Left ventricle myocardium inferior (tissue), 1 donor: Measurements from ENCODE around the gene GRIK5. TPM values are rescaled to one million over a fixed set of nuclear protein-coding genes. Genes with fewer than 3 reads are reported as not detected.

Experiments
- DNase-seq: peaks from one replicate; pipeline ENCODE4 v3.0.0-alpha.2; 2020
- H3K27ac ChIP-seq: fragments of 200-600 bp; replicated peaks from 2 replicates; pipeline ENCODE4 v1.8.0; 2021
- H3K27me3 ChIP-seq: fragments of 200-600 bp; 2 replicates; pipeline ENCODE4 v1.8.0; 2021; ENCODE audit warnings: low read depth
- H3K36me3 ChIP-seq: fragments of 200-600 bp; 2 replicates; pipeline ENCODE4 v1.8.0; 2021
- H3K4me1 ChIP-seq: fragments of 200-600 bp; 2 replicates; pipeline ENCODE4 v1.8.0; 2021
- H3K4me3 ChIP-seq: fragments of 200-600 bp; 2 replicates; pipeline ENCODE4 v1.8.0; 2021; ENCODE audit warnings: mild to moderate bottlenecking, moderate library complexity
- H3K9me3 ChIP-seq: fragments of 200-600 bp; replicated peaks from 2 replicates; pipeline ENCODE4 v1.8.0; 2021
- CTCF ChIP-seq: fragments of 200-600 bp; IDR thresholded peaks from 2 replicates; pipeline ENCODE4 v1.8.0; 2021; ENCODE audit warnings: antibody characterized with exemption, mild to moderate bottlenecking, borderline replicate concordance
- intact Hi-C: fragments of 100-400 bp; cut with micrococcal nuclease; formaldehyde crosslinking; loops from one replicate; pipeline ENCODE4 v1.11.0; 2022
- total RNA-seq: library from RNA; stranded (reverse); fragmentation: NEBNext Ultra II Directional; extraction: Animal tissue kit (Norgen Biotek cat#: 25700); gene quantifications from one replicate; pipeline ENCODE4 v1.2.1, GENCODE V29; 2021
- donor health status: DM: no; HTN: yes; CAD: no; lungs with severe emphysema.

The GRIK5 gene
- total RNA-seq, 1 donor from 2014 or later = 2.1 TPM

GRCh38 chr19:42079886-42080763 lies 10.1 kb upstream of the GRIK5 start:
- intact Hi-C loops = no loop called here
- peaks cover 38% of the 10 kb centered on the region for H3K36me3 ChIP-seq

GRCh38 chr19:42079276-42079669 lies 9.3 kb upstream of the GRIK5 start:
- intact Hi-C loops = no loop called here

More at GRCh38 chr19:42079886-42080763, 10.1 kb upstream of the GRIK5 start:
- no peak overlapping the region for H3K27ac ChIP-seq
- DNase-seq = no peak
- no peaks in the 10 kb centered on the region for H3K9me3 ChIP-seq
- peaks cover 35% of the 10 kb centered on the region for H3K4me1 ChIP-seq
- no peaks in the 10 kb centered on the region for H3K27me3 ChIP-seq
- TF ChIP-seq CTCF = no peak
- no peak overlapping the region for H3K4me3 ChIP-seq

GRCh38 chr19:42078538-42079275 lies 8.7 kb upstream of the GRIK5 start:
- H3K27me3 ChIP-seq = no peaks in the 10 kb centered on the region
- H3K4me3 ChIP-seq = no peak overlapping the region
- intact Hi-C loops = no loop called here
- peaks cover 38% of the 10 kb centered on the region for H3K36me3 ChIP-seq
- TF ChIP-seq CTCF = no peak
- peaks cover 41% of the 10 kb centered on the region for H3K4me1 ChIP-seq
- no peak for DNase-seq
- H3K9me3 ChIP-seq = no peaks in the 10 kb centered on the region
- no peak overlapping the region for H3K27ac ChIP-seq

More at GRCh38 chr19:42079276-42079669, 9.3 kb upstream of the GRIK5 start:
- peaks cover 41% of the 10 kb centered on the region for H3K4me1 ChIP-seq
- H3K9me3 ChIP-seq = no peaks in the 10 kb centered on the region
- no peak for DNase-seq
- H3K36me3 ChIP-seq = peaks cover 38% of the 10 kb centered on the region
- no peaks in the 10 kb centered on the region for H3K27me3 ChIP-seq
- H3K4me3 ChIP-seq = no peak overlapping the region
- no peak for TF ChIP-seq CTCF
- no peak overlapping the region for H3K27ac ChIP-seq

- intact Hi-C loops = no loop called here
- no peak overlapping the region for H3K4me3 ChIP-seq
- TF ChIP-seq CTCF = no peak
- DNase-seq = no peak
- H3K4me1 ChIP-seq = peaks cover 41% of the 10 kb centered on the region
- H3K9me3 ChIP-seq = no peaks in the 10 kb centered on the region
- peaks cover 38% of the 10 kb centered on the region for H3K36me3 ChIP-seq
- no peaks in the 10 kb centered on the region for H3K27me3 ChIP-seq
- no peak overlapping the region for H3K27ac ChIP-seq
Observed at GRCh38 chr19:42078058-42078457, 8.1 kb upstream of the GRIK5 start.

GRCh38 chr19:42076380-42076944 lies 6.5 kb upstream of the GRIK5 start:
- Histone ChIP-seq H3K4me3 (peak overlapping the region; percentile 95), H3K27me3 (no peaks in the 10 kb centered on the region), H3K9me3 (no peaks in the 10 kb centered on the region), H3K36me3 (peaks cover 31% of the 10 kb centered on the region), H3K4me1 (peaks cover 33% of the 10 kb centered on the region), H3K27ac (peak overlapping the region; percentile 99)
- intact Hi-C loops = no loop called here
- no peak for DNase-seq
- TF ChIP-seq CTCF = no peak
